Measurements from ENCODE around the gene DAPL1.
A peak's percentile ranks its signal among the peaks of the same experiment; 100 is the strongest.

The DAPL1 gene

GRCh38 chr2:158795195-158795924 lies at the start of gene DAPL1:
Gene DAPL1, plus strand, starts transcription at chr2:158795317. Its CDS starts 56 bp downstream, at chr2:158795373.
- no peak for DNase-seq

DNA sequence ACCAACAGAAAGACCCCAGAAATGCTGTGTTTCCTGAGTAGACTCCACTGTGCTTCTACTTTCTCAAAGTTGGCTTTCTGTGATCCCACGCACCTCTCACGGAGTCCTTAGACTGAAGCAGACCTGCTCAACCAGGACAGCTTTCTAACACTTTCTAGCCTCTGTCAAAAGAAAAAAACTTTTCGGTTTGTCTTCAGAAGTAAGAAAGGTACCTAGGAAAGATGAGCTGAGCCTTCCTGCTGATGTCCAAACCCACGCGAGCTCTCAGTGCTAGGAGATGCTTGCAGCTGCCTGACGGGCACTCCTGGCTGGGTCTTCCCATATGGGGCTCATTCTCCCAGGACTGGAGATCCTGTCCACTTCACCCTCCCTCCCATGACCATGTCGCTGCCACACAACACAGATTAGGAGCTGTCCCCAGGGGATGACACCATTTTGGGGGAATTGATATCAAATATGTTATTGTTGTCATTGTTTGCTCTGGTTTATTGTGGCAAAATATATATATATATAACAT lies 49.2 kb upstream of the DAPL1 start:
- DNase-seq = no peak

- DNase-seq = no peak
Measured at GRCh38 chr2:158746488-158746887, 48.6 kb upstream of the DAPL1 start.

GRCh38 chr2:158747281-158747680 lies 47.8 kb upstream of the DAPL1 start:
- DNase-seq = no peak

- DNase-seq = no peak
Measured at GRCh38 chr2:158748926-158749590, 46.1 kb upstream of the DAPL1 start.

GRCh38 chr2:158750458-158751125 lies 44.5 kb upstream of the DAPL1 start:
- no peak for DNase-seq

DNA sequence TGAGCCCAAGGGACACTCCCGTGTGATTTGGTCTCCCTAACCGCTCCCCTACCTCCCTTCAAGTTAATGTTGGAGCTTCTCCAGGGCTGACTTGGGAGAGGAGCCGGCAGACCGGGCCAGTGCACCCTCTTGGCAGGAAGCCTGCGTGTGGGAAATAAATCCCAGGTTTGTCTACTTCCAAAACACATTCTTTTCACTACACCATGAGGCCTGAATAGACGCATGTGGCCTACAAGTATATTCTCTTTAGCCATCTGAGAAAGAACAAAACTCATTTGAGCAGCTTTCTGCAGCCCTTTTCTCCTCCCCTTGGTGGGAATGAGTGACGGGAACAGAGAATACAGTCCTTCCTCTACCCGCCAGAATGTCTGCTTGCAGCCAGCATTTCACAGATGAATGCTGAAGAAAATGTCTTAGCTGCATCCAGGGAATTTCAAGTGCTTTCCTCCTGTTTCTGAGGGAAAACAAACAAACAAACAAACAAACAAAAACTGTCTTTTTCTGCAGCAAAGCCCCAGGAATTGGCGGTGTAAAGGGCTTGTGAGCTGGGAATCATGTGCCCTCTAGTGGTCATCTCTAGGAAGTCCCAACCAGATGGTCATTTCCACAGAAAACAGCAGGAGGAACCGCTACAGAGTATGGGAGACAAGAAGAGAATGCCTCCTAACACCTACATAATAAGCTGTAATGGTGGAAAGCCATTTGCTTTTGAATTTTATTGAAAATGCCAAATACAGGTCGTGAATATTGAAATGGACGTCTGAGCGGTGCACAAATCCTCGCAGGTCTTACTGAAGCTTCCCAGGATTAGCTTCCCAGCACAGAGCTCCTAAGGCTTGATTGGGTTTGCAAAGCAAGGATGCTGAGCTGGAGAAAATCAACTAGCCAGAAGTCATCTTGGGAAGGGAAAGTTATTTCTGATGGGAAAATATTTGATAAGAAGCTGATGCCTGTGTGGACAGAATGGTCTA lies 41.2 kb upstream of the DAPL1 start:
- DNase-seq = peak; percentile 35

DNA sequence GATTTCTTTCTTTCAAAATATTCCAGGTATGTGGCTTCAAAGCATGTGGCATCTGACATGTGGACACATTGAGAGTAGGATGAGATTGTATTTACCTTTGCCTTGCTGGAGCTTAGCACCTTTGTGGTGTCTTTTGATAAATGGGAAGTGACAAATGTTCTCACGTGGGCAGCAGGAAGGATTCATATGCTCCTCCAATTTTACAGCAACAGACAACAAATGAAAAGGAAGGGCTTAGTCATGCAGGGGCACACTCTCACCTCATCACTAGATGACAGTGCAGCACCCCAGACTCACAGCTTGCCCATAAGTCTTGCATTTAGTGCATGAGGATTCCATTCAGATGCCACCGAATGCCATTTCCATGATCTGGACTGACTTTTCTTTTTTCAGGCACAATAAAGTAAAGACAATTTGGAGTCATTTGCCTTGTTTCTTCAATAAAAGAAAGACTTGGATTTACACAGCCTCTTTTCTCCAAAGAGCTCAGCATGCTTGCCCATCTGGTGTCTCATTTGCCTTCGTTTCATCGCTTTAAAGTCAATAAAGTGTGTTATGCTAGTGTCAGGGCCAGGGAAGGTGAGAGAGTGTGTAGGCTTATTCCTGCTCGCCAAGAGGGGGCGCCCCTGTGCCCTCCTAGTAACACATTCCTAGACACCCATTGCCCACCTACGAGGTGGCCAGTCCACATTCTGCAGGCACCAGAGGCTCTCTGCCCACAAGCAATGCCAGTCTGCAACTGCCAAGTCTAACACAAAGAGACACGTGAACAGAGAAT lies 39.6 kb upstream of the DAPL1 start:
- DNase-seq = no peak

DNA sequence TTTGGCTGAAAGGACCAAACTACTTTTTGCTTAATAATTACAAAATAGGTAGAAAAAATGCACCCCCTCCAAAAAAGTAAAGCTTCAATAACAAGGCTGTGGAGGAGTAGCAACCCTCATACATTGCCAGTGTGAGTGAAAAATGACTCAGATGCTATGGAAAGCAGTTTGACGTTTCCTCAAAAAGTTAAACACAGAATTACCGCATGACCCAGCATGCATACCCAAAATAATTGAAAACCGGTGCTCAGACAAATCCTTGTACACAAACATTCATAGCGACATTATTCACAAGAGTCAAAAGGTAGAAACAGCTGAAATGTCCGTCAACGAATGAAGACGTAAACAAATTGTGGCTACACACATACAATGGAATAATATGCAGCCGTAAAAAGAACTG lies 38.8 kb upstream of the DAPL1 start:
- no peak for DNase-seq

GRCh38 chr2:158756976-158757375 lies 38.1 kb upstream of the DAPL1 start:
- DNase-seq = no peak

- no peak for DNase-seq
Measured at GRCh38 chr2:158760887-158761286, 34.2 kb upstream of the DAPL1 start.

GRCh38 chr2:158761621-158762020 lies 33.5 kb upstream of the DAPL1 start:
- DNase-seq = no peak

- DNase-seq = no peak
Measured at GRCh38 chr2:158762336-158762735, 32.8 kb upstream of the DAPL1 start.

DNA sequence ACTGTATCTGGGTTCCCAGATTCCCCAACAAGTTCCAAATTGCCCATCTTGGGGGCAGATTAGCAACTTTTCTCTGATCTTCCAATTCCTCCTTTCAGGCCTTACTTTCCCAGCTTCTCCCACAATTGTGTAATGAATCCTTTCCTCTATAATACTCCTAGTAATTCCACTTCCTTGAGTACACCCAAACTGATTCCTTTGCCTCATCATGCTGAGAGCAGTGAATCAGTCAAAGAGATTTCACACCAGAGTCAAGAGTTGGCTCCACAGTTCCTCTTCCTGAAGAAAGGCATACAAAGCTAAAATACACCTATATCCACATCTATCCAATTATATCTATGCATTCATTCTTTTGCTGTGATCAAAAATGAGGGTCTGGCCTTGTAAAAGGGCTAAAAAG lies 28.6 kb upstream of the DAPL1 start:
- no peak for DNase-seq

- DNase-seq = no peak
Measured at GRCh38 chr2:158772306-158773078, 22.6 kb upstream of the DAPL1 start.

DNA sequence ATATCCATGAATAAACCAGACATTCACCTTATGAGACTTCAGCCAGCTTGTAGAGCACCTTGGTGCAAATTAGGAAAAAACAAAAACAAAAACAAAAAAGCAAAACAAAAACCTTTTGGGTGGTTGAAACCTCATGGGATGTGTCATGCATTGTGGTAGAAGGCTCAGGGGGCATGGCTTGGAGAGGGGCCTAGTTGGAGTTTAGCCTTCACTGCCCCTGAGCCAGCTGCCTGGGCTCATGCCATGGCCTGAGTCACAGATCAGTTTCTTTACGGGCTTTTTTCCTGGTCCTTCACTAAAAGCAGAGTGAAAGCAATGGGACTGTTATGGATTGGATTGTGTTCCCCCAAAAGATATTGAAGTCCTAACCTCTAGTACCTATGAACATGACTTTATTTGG lies 22.0 kb upstream of the DAPL1 start:
- DNase-seq = no peak

- DNase-seq = no peak
Measured at GRCh38 chr2:158774681-158775080, 20.4 kb upstream of the DAPL1 start.

- DNase-seq = no peak
Measured at GRCh38 chr2:158775273-158776027, 19.7 kb upstream of the DAPL1 start.

- no peak for DNase-seq
Measured at GRCh38 chr2:158776231-158776630, 18.9 kb upstream of the DAPL1 start.

DNA sequence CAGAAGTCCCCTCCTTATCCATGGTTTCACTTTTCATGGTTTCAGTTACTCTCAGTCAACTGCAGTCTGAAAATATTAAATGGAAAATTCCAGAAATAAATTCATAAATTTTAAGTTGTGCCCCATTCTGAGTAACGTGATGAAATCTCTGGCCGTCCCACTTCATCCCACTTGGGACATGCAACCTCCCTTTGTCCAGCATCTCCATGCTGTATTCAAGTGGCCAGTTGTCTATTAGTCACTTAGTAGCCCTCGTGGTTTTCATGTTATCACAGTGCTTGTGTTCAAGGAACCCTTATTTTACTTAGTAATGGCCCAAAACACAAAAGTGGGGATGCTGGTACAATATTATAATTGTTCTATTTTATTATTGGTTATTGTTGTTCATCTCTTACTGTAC lies 18.0 kb upstream of the DAPL1 start:
- DNase-seq = no peak
